NCI-H460 (cell line): ENCODE results near the gene TTC7B. TPM values are rescaled to one million over a fixed set of nuclear protein-coding genes. Genes with fewer than 3 reads are reported as not detected.

Experiments used
- DNase-seq: peaks from one replicate; pipeline ENCODE4 v3.0.0-alpha.2; 2016; ENCODE audit warnings: low read depth; ENCODE audit errors: extremely low read depth
- total RNA-seq: library from RNA; depleted of rRNA; stranded (reverse); fragments of >200 nt; shearing (Covaris generic); gene quantifications from 2 replicates; pipeline ENCODE4 v1.2.3, GENCODE V29; 2014

Gene TTC7B
- total RNA-seq, 1 experiment from 2014 or later: 40.9 TPM

GRCh38 chr14:90655829-90656228 lies 160.4 kb downstream of the TTC7B start:
- DNase-seq: no peak

GRCh38 chr14:90654831-90655276 lies 161.4 kb downstream of the TTC7B start:
- DNase-seq: peak; percentile 96

- DNase-seq: no peak
Measured at GRCh38 chr14:90652626-90653025, 163.6 kb downstream of the TTC7B start.

GRCh38 chr14:90651976-90652560 lies 164.2 kb downstream of the TTC7B start:
- DNase-seq: no peak

GRCh38 chr14:90651271-90651804 lies 164.9 kb downstream of the TTC7B start:
- no peak for DNase-seq

GRCh38 chr14:90649557-90650135 lies 166.6 kb downstream of the TTC7B start:
- peak; percentile 61 for DNase-seq

- DNase-seq: peak; percentile 90
Measured at GRCh38 chr14:90649083-90649482, 167.1 kb downstream of the TTC7B start.

GRCh38 chr14:90648421-90648820 lies 167.8 kb downstream of the TTC7B start:
- no peak for DNase-seq

GRCh38 chr14:90647473-90648005 lies 168.7 kb downstream of the TTC7B start:
- no peak for DNase-seq

- DNase-seq: no peak
Measured at GRCh38 chr14:90645842-90646443, 170.3 kb downstream of the TTC7B start.

GRCh38 chr14:90644882-90645281 lies 171.3 kb downstream of the TTC7B start:
- no peak for DNase-seq

- no peak for DNase-seq
Measured at GRCh38 chr14:90643982-90644670, 172.1 kb downstream of the TTC7B start.

GRCh38 chr14:90642244-90642717 lies 173.9 kb downstream of the TTC7B start:
- no peak for DNase-seq

- DNase-seq: no peak
Measured at GRCh38 chr14:90641615-90642243, 174.5 kb downstream of the TTC7B start.

- DNase-seq: no peak
Measured at GRCh38 chr14:90641168-90641567, 175.1 kb downstream of the TTC7B start.

- no peak for DNase-seq
Measured at GRCh38 chr14:90639641-90640040, 176.6 kb downstream of the TTC7B start.

GRCh38 chr14:90632871-90633270 lies 183.4 kb downstream of the TTC7B start:
- DNase-seq: no peak

GRCh38 chr14:90632451-90632850 lies 183.8 kb downstream of the TTC7B start:
- DNase-seq: no peak

- no peak for DNase-seq
Measured at GRCh38 chr14:90630171-90630806, 185.9 kb downstream of the TTC7B start.

- no peak for DNase-seq
Measured at GRCh38 chr14:90629471-90629870, 186.8 kb downstream of the TTC7B start.
